Peyer's patch (tissue), 4 donors: ENCODE measurements around the gene UGCG.

Experiments used
- POLR2A ChIP-seq, 2 donors: fragments of 450-650 bp; IDR thresholded peaks; one replicate each; pipeline ENCODE4 v1.5.1; 2017; ENCODE audit warnings: antibody characterized with exemption in 2 of 2, mild to moderate bottlenecking in 2 of 2, moderate library complexity in 2 of 2
- TF ChIP-seq, protein P1 (sequence below), 6 experiments: fragments of 450-650 bp in 4 of 6; fragments of 200-600 bp in 2 of 6; sonication (generic) in 1 of 6; IDR thresholded peaks; one replicate each; pipeline ENCODE4 v1.5.1; 2017 to 2019; ENCODE audit warnings: antibody characterized with exemption in 6 of 6, mild to moderate bottlenecking in 3 of 6, moderate library complexity in 1 of 6

DNA sequence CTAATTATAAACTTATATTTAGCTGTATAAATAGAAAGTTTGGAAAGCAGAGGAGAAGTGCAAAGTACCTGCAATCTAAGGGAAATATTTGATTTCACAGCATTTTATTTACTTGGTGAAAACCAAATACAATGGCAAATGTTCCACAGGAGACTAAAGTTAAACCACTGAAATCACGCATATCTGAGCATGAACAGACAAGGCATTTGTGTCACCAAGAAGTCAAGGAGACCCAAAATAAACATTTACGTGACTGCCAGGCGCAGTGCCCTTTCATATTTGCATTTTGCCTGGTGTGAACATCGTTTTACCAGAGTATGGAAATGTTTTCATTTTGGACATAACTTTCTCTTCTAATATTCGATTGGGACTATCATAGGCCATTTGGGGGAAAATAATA is 20.6 kb downstream of the UGCG start:
- TF ChIP-seq POLR2A (IDR thresholded peaks at IDR 0.05) = no peak
- TF ChIP-seq, protein P1, sequence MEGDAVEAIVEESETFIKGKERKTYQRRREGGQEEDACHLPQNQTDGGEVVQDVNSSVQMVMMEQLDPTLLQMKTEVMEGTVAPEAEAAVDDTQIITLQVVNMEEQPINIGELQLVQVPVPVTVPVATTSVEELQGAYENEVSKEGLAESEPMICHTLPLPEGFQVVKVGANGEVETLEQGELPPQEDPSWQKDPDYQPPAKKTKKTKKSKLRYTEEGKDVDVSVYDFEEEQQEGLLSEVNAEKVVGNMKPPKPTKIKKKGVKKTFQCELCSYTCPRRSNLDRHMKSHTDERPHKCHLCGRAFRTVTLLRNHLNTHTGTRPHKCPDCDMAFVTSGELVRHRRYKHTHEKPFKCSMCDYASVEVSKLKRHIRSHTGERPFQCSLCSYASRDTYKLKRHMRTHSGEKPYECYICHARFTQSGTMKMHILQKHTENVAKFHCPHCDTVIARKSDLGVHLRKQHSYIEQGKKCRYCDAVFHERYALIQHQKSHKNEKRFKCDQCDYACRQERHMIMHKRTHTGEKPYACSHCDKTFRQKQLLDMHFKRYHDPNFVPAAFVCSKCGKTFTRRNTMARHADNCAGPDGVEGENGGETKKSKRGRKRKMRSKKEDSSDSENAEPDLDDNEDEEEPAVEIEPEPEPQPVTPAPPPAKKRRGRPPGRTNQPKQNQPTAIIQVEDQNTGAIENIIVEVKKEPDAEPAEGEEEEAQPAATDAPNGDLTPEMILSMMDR (IDR thresholded peaks at IDR 0.05) = no peak
